Measurements from ENCODE around the gene FRRS1L.

DNA sequence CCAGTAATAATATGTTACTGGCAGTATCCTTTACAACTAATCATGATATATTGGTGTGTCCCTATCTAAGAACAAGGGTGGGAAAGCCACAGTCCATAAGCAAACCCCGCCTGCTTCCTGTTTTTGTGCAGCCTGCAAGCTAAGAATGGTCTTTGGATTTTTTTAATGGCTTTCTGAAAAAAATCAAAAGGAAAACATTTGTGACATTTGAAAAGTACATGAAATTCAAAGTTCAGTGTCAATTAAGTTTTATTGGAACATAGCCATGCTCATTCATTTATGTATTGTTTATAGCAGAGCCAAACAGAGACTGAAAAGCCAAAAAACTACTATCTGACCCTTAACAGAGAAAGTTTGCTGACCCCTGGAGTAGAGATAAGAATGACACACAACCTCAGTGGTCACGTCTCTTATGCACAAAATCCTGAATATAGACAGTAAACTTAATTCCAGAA, 34.5 kb downstream of the FRRS1L start:
- TF ChIP-seq, protein P1, sequence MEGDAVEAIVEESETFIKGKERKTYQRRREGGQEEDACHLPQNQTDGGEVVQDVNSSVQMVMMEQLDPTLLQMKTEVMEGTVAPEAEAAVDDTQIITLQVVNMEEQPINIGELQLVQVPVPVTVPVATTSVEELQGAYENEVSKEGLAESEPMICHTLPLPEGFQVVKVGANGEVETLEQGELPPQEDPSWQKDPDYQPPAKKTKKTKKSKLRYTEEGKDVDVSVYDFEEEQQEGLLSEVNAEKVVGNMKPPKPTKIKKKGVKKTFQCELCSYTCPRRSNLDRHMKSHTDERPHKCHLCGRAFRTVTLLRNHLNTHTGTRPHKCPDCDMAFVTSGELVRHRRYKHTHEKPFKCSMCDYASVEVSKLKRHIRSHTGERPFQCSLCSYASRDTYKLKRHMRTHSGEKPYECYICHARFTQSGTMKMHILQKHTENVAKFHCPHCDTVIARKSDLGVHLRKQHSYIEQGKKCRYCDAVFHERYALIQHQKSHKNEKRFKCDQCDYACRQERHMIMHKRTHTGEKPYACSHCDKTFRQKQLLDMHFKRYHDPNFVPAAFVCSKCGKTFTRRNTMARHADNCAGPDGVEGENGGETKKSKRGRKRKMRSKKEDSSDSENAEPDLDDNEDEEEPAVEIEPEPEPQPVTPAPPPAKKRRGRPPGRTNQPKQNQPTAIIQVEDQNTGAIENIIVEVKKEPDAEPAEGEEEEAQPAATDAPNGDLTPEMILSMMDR (conservative IDR thresholded peaks at IDR 0.05 in 1 of 2, IDR thresholded peaks at IDR 0.05 in 1 of 2; ENCODE audit: low read depth in 1 of 2, low read length in 2 of 2) = no peak
- no peak for TF ChIP-seq EZH2 (IDR thresholded peaks at IDR 0.05; ENCODE audit: low read length, missing control alignments)
